ENCODE results near the gene RUNX1.
"Not testable (repeated sequence)": the region's sequence is repeated elsewhere in the genome, so short reads cannot be mapped to it uniquely, and the experiment has no call there.

Gene RUNX1

GRCh38 chr21:34968414-34969333 lies 80.4 kb downstream of the RUNX1 start:
- Histone ChIP-seq H3K79me2 (ENCODE audit: control insufficient read depth, insufficient read depth, low read length) (no peaks in the 10 kb centered on the region), H3K18ac (ENCODE audit: low read length) (no peak overlapping the region), H3K4me2 (ENCODE audit: low read length) (no peak overlapping the region), H4K8ac (ENCODE audit: low read depth, low read length) (no peak overlapping the region), H3K4me3 (ENCODE audit: low read length) (no peak overlapping the region), H2AK5ac (ENCODE audit: low read length) (no peak overlapping the region), H3K56ac (ENCODE audit: low read length) (no peak overlapping the region), H4K5ac (ENCODE audit: low read length) (no peak overlapping the region), H3K9ac (ENCODE audit: low read length) (no peak overlapping the region), H2BK120ac (ENCODE audit: low read depth, low read length) (no peak overlapping the region), H2BK5ac (ENCODE audit: low read length) (no peak overlapping the region), H3K4me1 (ENCODE audit: control insufficient read depth, low read depth, low read length) (no peaks in the 10 kb centered on the region), H3K23ac (ENCODE audit: low read length) (no peak overlapping the region), H3K4ac (ENCODE audit: low read depth, low read length) (no peak overlapping the region), H3K27me3 (ENCODE audit: insufficient read depth, low read length, poor library complexity) (no peaks in the 10 kb centered on the region), H2BK15ac (replicated peaks; ENCODE audit: low read depth) (no peak overlapping the region), H3K79me1 (ENCODE audit: low read length) (no peaks in the 10 kb centered on the region), H3K36me3 (ENCODE audit: control insufficient read depth, insufficient read depth, low read length) (no peaks in the 10 kb centered on the region), H3K27ac (ENCODE audit: low read depth, low read length) (no peak overlapping the region)
- WGBS (ENCODE audit: extremely low coverage, insufficient coverage, low lambda C conversion rate) = no CpG with 5 or more reads among the region's 13 CpGs
- no peak for DNase-seq

GRCh38 chr21:34967509-34968289 lies 81.4 kb downstream of the RUNX1 start:
- H2AK5ac ChIP-seq (ENCODE audit: low read length) = no peak overlapping the region
- no peaks in the 10 kb centered on the region for H3K79me2 ChIP-seq (ENCODE audit: control insufficient read depth, insufficient read depth, low read length)
- H3K36me3 ChIP-seq (ENCODE audit: control insufficient read depth, insufficient read depth, low read length) = no peaks in the 10 kb centered on the region
- H3K56ac ChIP-seq (ENCODE audit: low read length) = no peak overlapping the region
- H3K27me3 ChIP-seq (ENCODE audit: insufficient read depth, low read length, poor library complexity) = no peaks in the 10 kb centered on the region
- H3K18ac ChIP-seq (ENCODE audit: low read length) = no peak overlapping the region
- DNase-seq = peak; percentile 44
- H3K4me3 ChIP-seq (ENCODE audit: low read length) = no peak overlapping the region
- H2BK5ac ChIP-seq (ENCODE audit: low read length) = no peak overlapping the region
- H3K23ac ChIP-seq (ENCODE audit: low read length) = no peak overlapping the region
- H3K4me2 ChIP-seq (ENCODE audit: low read length) = no peak overlapping the region
- no peaks in the 10 kb centered on the region for H3K4me1 ChIP-seq (ENCODE audit: control insufficient read depth, low read depth, low read length)
- no peak overlapping the region for H3K4ac ChIP-seq (ENCODE audit: low read depth, low read length)
- H3K27ac ChIP-seq (ENCODE audit: low read depth, low read length) = no peak overlapping the region
- WGBS (ENCODE audit: extremely low coverage, insufficient coverage, low lambda C conversion rate) = no CpG with 5 or more reads among the region's 10 CpGs
- H2BK15ac ChIP-seq (replicated peaks; ENCODE audit: low read depth) = no peak overlapping the region
- no peak overlapping the region for H4K8ac ChIP-seq (ENCODE audit: low read depth, low read length)
- H3K9ac ChIP-seq (ENCODE audit: low read length) = no peak overlapping the region
- H3K79me1 ChIP-seq (ENCODE audit: low read length) = no peaks in the 10 kb centered on the region
- no peak overlapping the region for H4K5ac ChIP-seq (ENCODE audit: low read length)
- H2BK120ac ChIP-seq (ENCODE audit: low read depth, low read length) = no peak overlapping the region

GRCh38 chr21:34966881-34967280 lies 82.2 kb downstream of the RUNX1 start:
- not testable (repeated sequence) for H3K4me2 ChIP-seq (ENCODE audit: low read length); H3K27ac ChIP-seq (ENCODE audit: low read depth, low read length); H3K23ac ChIP-seq (ENCODE audit: low read length); DNase-seq; H3K4me3 ChIP-seq (ENCODE audit: low read length); H3K36me3 ChIP-seq (ENCODE audit: control insufficient read depth, insufficient read depth, low read length); H3K79me2 ChIP-seq (ENCODE audit: control insufficient read depth, insufficient read depth, low read length); H2BK5ac ChIP-seq (ENCODE audit: low read length); H3K27me3 ChIP-seq (ENCODE audit: insufficient read depth, low read length, poor library complexity); H3K4me1 ChIP-seq (ENCODE audit: control insufficient read depth, low read depth, low read length); H3K56ac ChIP-seq (ENCODE audit: low read length); H4K5ac ChIP-seq (ENCODE audit: low read length); H2BK120ac ChIP-seq (ENCODE audit: low read depth, low read length); H2AK5ac ChIP-seq (ENCODE audit: low read length); H3K79me1 ChIP-seq (ENCODE audit: low read length); H4K8ac ChIP-seq (ENCODE audit: low read depth, low read length); H3K9ac ChIP-seq (ENCODE audit: low read length); H3K18ac ChIP-seq (ENCODE audit: low read length); H3K4ac ChIP-seq (ENCODE audit: low read depth, low read length); H2BK15ac ChIP-seq (replicated peaks; ENCODE audit: low read depth)
- no CpG with 5 or more reads among the region's 11 CpGs for WGBS (ENCODE audit: extremely low coverage, insufficient coverage, low lambda C conversion rate)

- Histone ChIP-seq H3K23ac (ENCODE audit: low read length) (no peak overlapping the region), H3K27ac (ENCODE audit: low read depth, low read length) (no peak overlapping the region), H2BK120ac (ENCODE audit: low read depth, low read length) (no peak overlapping the region), H4K5ac (ENCODE audit: low read length) (no peak overlapping the region), H3K4me1 (ENCODE audit: control insufficient read depth, low read depth, low read length) (no peaks in the 10 kb centered on the region), H4K8ac (ENCODE audit: low read depth, low read length) (no peak overlapping the region), H2AK5ac (ENCODE audit: low read length) (no peak overlapping the region), H3K4ac (ENCODE audit: low read depth, low read length) (no peak overlapping the region), H3K79me2 (ENCODE audit: control insufficient read depth, insufficient read depth, low read length) (no peaks in the 10 kb centered on the region), H3K18ac (ENCODE audit: low read length) (no peak overlapping the region), H3K79me1 (ENCODE audit: low read length) (no peaks in the 10 kb centered on the region), H2BK5ac (ENCODE audit: low read length) (no peak overlapping the region), H3K4me3 (ENCODE audit: low read length) (no peak overlapping the region), H2BK15ac (replicated peaks; ENCODE audit: low read depth) (no peak overlapping the region), H3K36me3 (ENCODE audit: control insufficient read depth, insufficient read depth, low read length) (no peaks in the 10 kb centered on the region), H3K56ac (ENCODE audit: low read length) (no peak overlapping the region), H3K27me3 (ENCODE audit: insufficient read depth, low read length, poor library complexity) (no peaks in the 10 kb centered on the region), H3K4me2 (ENCODE audit: low read length) (no peak overlapping the region), H3K9ac (ENCODE audit: low read length) (no peak overlapping the region)
- no peak for DNase-seq
- no CpG with 5 or more reads among the region's 10 CpGs for WGBS (ENCODE audit: extremely low coverage, insufficient coverage, low lambda C conversion rate)
These were observed 83.6 kb downstream of the RUNX1 start for GRCh38 chr21:34965200-34966174.

- H2BK15ac ChIP-seq (replicated peaks; ENCODE audit: low read depth) = no peak overlapping the region
- H4K5ac ChIP-seq (ENCODE audit: low read length) = no peak overlapping the region
- H3K4me3 ChIP-seq (ENCODE audit: low read length) = no peak overlapping the region
- no peaks in the 10 kb centered on the region for H3K79me2 ChIP-seq (ENCODE audit: control insufficient read depth, insufficient read depth, low read length)
- no peaks in the 10 kb centered on the region for H3K36me3 ChIP-seq (ENCODE audit: control insufficient read depth, insufficient read depth, low read length)
- H2AK5ac ChIP-seq (ENCODE audit: low read length) = no peak overlapping the region
- WGBS (ENCODE audit: extremely low coverage, insufficient coverage, low lambda C conversion rate) = no CpG with 5 or more reads among the region's 16 CpGs
- H3K79me1 ChIP-seq (ENCODE audit: low read length) = no peaks in the 10 kb centered on the region
- DNase-seq = no peak
- H3K4me1 ChIP-seq (ENCODE audit: control insufficient read depth, low read depth, low read length) = no peaks in the 10 kb centered on the region
- no peak overlapping the region for H3K23ac ChIP-seq (ENCODE audit: low read length)
- no peak overlapping the region for H3K4ac ChIP-seq (ENCODE audit: low read depth, low read length)
- no peak overlapping the region for H3K18ac ChIP-seq (ENCODE audit: low read length)
- no peak overlapping the region for H2BK5ac ChIP-seq (ENCODE audit: low read length)
- no peak overlapping the region for H3K56ac ChIP-seq (ENCODE audit: low read length)
- H3K9ac ChIP-seq (ENCODE audit: low read length) = no peak overlapping the region
- H3K27me3 ChIP-seq (ENCODE audit: insufficient read depth, low read length, poor library complexity) = no peaks in the 10 kb centered on the region
- H2BK120ac ChIP-seq (ENCODE audit: low read depth, low read length) = no peak overlapping the region
- H3K4me2 ChIP-seq (ENCODE audit: low read length) = no peak overlapping the region
- no peak overlapping the region for H3K27ac ChIP-seq (ENCODE audit: low read depth, low read length)
- no peak overlapping the region for H4K8ac ChIP-seq (ENCODE audit: low read depth, low read length)
These were observed 86.4 kb downstream of the RUNX1 start for GRCh38 chr21:34962586-34963222.
